ENCODE results near the gene LHPP. TPM values are rescaled to one million over a fixed set of nuclear protein-coding genes. Genes with fewer than 3 reads are reported as not detected.

The LHPP gene
- total RNA-seq, 4 donors from 2014 or later: 34.2 to 76.7 (median 38.2) TPM

DNA sequence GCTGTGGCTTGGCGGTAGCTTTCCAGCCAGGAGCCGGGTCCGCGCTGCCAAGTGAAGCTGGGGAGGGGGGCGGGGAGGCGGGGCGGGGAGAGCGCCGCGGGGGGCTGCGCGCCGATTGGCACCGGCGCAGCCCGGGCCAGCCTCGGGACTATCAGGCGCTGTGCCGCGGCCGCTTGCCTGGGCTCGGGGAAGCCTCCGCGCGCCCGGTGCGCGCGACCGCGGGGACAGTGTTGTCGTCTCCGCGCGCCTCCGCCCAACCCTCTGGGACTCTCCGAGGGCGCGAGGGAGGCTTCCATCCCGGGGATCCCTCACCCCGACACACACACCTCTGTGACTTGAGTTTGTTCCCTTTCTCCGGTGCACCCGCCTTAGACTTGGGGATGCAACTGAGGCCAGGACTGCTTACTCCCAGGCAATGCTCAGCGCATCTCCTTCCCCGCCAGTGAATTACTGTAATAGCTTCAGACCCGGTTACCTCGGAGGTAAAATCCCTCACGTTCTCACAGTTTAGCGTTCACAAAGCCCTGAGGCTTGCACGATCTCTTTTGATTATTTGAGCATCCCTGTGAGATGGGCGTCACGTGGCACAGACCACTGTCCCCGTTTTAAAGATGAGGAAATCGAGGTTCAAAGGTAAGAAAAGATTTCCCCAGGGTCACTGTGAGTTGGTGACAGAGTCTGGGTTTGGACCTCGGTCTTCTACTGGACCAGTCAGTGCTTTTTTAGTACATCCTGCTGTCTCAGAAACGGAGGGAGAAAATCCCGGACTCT, 11.4 kb upstream of the LHPP start, which contains the start of gene NKX1-2:
Gene NKX1-2 (minus strand): TSS at position 24 of the 771 bp plus-strand sequence. CDS start 92 bp downstream, outside the sequence.
- no peak for TF ChIP-seq POLR2A (IDR thresholded peaks at IDR 0.05)
- TF ChIP-seq, protein P1, sequence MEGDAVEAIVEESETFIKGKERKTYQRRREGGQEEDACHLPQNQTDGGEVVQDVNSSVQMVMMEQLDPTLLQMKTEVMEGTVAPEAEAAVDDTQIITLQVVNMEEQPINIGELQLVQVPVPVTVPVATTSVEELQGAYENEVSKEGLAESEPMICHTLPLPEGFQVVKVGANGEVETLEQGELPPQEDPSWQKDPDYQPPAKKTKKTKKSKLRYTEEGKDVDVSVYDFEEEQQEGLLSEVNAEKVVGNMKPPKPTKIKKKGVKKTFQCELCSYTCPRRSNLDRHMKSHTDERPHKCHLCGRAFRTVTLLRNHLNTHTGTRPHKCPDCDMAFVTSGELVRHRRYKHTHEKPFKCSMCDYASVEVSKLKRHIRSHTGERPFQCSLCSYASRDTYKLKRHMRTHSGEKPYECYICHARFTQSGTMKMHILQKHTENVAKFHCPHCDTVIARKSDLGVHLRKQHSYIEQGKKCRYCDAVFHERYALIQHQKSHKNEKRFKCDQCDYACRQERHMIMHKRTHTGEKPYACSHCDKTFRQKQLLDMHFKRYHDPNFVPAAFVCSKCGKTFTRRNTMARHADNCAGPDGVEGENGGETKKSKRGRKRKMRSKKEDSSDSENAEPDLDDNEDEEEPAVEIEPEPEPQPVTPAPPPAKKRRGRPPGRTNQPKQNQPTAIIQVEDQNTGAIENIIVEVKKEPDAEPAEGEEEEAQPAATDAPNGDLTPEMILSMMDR (IDR thresholded peaks at IDR 0.05): no peak
- peak within 1 kb of the TSS in 3 of 4 donors; percentile 22 to 46 (median 45) for H3K4me3 ChIP-seq
- DNase-seq: no peak
- peaks cover 0 to 33% (median 8%) of the 10 kb centered on the region in 4 donors for H3K4me1 ChIP-seq
- H3K36me3 ChIP-seq: no peaks in the 10 kb centered on the region
- no peaks in the 10 kb centered on the region for H3K9me3 ChIP-seq
- H3K27me3 ChIP-seq: peaks cover 0 to 38% of the 10 kb centered on the region in 2 donors
- H3K27ac ChIP-seq: no peak within 1 kb of the TSS

GRCh38 chr10:124450783-124451057, 10.9 kb upstream of the LHPP start:
- TF ChIP-seq, protein P1 (IDR thresholded peaks at IDR 0.05): no peak
- no peak for TF ChIP-seq POLR2A (IDR thresholded peaks at IDR 0.05)
- Histone ChIP-seq H3K36me3 (no peaks in the 10 kb centered on the region), H3K27me3 (peaks cover 0 to 38% of the 10 kb centered on the region in 2 donors), H3K9me3 (no peaks in the 10 kb centered on the region), H3K27ac (no peak overlapping the region), H3K4me3 (no peak overlapping the region), H3K4me1 (peaks cover 0 to 33% (median 8%) of the 10 kb centered on the region in 4 donors)
- DNase-seq: no peak

DNA sequence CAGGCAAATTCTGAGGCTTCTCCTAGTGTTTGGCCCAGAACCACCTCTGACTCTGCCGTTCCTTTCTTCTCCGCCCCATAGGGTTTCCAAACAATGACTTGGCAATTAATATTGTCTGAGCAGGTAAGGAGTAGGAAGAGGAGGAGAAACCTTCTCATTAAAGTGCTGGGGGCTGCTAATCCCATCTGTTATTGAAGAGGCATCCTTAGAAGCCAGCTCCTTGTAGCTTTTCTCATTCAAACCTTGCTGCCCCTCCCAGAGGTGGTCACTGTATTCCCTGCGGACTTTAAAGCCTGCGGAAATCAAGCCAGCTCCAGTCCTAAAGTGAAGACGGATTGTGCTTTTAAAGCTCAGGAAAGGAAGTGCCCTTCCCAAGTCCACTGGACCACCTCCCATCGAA, 10.3 kb upstream of the LHPP start:
- Histone ChIP-seq H3K4me3 (no peak overlapping the region), H3K27me3 (peaks cover 0 to 38% of the 10 kb centered on the region in 2 donors), H3K4me1 (peaks cover 0 to 33% (median 8%) of the 10 kb centered on the region in 4 donors), H3K9me3 (no peaks in the 10 kb centered on the region), H3K27ac (no peak overlapping the region), H3K36me3 (no peaks in the 10 kb centered on the region)
- TF ChIP-seq, protein P1 (IDR thresholded peaks at IDR 0.05): no peak
- TF ChIP-seq POLR2A (IDR thresholded peaks at IDR 0.05): no peak
- no peak for DNase-seq

DNA sequence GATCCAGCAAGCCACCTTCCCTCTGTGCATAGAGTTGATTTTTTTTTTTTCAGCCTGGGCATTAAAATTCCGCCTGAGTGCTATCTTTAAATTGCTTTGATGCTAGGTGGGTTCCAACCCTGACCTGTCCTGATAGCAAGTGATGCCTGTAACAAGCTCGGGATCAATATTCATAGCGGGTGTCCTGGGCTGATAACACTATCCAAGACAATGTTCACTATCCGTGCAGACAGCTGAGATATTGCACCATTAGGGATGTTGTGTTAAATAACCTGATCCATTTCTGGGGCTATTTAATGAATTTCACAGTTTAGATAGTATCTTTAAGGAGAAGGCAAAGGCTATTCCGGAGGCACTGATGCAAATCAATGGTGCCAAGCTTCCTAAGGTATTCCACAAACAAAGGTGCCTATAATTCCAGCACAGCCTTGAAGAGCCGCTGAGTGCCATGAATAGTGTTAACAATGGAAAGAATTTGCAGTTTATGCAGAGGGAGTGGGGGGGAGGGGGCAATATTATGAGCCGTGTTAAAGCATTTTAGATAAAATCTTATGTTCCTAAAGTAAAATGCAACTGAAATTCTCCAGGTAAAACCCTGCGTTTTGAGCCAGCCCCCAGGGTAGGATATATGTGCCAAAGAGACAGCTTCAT, 7.5 kb upstream of the LHPP start:
- peaks cover 0 to 12% (median 5%) of the 10 kb centered on the region in 4 donors for H3K4me1 ChIP-seq
- peaks cover 0 to 13% of the 10 kb centered on the region in 2 donors for H3K27me3 ChIP-seq
- no peak overlapping the region for H3K4me3 ChIP-seq
- H3K27ac ChIP-seq: no peak overlapping the region
- no peaks in the 10 kb centered on the region for H3K36me3 ChIP-seq
- TF ChIP-seq, protein P1 (IDR thresholded peaks at IDR 0.05): no peak
- TF ChIP-seq POLR2A (IDR thresholded peaks at IDR 0.05): no peak
- no peak for DNase-seq
- no peaks in the 10 kb centered on the region for H3K9me3 ChIP-seq

- H3K9me3 ChIP-seq: no peaks in the 10 kb centered on the region
- no peak for DNase-seq
- no peaks in the 10 kb centered on the region for H3K36me3 ChIP-seq
- H3K27ac ChIP-seq: no peak overlapping the region
- no peak for TF ChIP-seq POLR2A (IDR thresholded peaks at IDR 0.05)
- TF ChIP-seq, protein P1 (IDR thresholded peaks at IDR 0.05): no peak
- H3K4me3 ChIP-seq: no peak overlapping the region
- no peaks in the 10 kb centered on the region for H3K4me1 ChIP-seq
- no peaks in the 10 kb centered on the region for H3K27me3 ChIP-seq
Measured at GRCh38 chr10:124455441-124455840, 6.2 kb upstream of the LHPP start.

All from Peyer's patch (tissue), 4 donors.